B cell (primary cell): ENCODE measurements around the gene DCPS.

Experiments used
- EZH2 ChIP-seq: IDR thresholded peaks from 2 replicates; pipeline ENCODE4 v1.6.1; 2012; ENCODE audit warnings: borderline replicate concordance, low read depth, mild to moderate bottlenecking, moderate library complexity, low read length; ENCODE audit not compliant: insufficient read depth, poor library complexity, severe bottlenecking
- TF ChIP-seq, protein P1 (sequence below): fragments of 200-600 bp; IDR thresholded peaks from one replicate; pipeline ENCODE4 v1.8.0; 2022; ENCODE audit warnings: antibody characterized with exemption, mild to moderate bottlenecking

DNA sequence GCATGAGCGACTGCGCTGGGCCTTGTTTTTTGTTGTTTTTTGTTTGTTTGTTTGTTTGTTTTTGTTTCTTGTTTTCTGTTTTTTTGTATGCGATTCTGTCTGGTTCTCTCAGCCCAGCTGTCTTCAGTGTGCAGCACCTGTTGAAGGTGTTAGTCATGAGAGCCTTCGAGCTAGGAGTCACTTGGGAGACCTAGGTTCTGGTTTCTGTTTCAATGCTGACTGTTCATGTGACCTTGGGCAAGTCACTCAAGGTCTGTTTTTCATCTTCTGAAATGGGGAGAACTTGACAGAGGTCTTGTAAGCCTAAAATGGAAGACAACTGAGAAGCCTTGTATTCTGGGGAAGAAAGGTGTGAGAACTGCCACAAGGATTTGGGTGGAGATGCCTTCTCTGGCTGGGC lies 1.8 kb downstream of the DCPS start:
- TF ChIP-seq, protein P1, sequence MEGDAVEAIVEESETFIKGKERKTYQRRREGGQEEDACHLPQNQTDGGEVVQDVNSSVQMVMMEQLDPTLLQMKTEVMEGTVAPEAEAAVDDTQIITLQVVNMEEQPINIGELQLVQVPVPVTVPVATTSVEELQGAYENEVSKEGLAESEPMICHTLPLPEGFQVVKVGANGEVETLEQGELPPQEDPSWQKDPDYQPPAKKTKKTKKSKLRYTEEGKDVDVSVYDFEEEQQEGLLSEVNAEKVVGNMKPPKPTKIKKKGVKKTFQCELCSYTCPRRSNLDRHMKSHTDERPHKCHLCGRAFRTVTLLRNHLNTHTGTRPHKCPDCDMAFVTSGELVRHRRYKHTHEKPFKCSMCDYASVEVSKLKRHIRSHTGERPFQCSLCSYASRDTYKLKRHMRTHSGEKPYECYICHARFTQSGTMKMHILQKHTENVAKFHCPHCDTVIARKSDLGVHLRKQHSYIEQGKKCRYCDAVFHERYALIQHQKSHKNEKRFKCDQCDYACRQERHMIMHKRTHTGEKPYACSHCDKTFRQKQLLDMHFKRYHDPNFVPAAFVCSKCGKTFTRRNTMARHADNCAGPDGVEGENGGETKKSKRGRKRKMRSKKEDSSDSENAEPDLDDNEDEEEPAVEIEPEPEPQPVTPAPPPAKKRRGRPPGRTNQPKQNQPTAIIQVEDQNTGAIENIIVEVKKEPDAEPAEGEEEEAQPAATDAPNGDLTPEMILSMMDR = no peak
- no peak for TF ChIP-seq EZH2
